Measurements from ENCODE around the gene ZNF750.

The ZNF750 gene

GRCh38 chr17:82881324-82881823 is 41.6 kb upstream of the ZNF750 start:
- TF ChIP-seq CREB1 (IDR thresholded peaks at IDR 0.05; ENCODE audit: low read depth) (no peak), RAD21 (IDR thresholded peaks at IDR 0.05; ENCODE audit: low read depth) (no peak), TEAD4 (IDR thresholded peaks at IDR 0.05) (no peak), EP300 (IDR thresholded peaks at IDR 0.05; ENCODE audit: borderline replicate concordance) (no peak), REST (IDR thresholded peaks at IDR 0.05; ENCODE audit: low read depth) (no peak), FOXM1 (IDR thresholded peaks at IDR 0.05; ENCODE audit: borderline replicate concordance, low read depth) (no peak), MAX (IDR thresholded peaks at IDR 0.05) (no peak), NFIC (IDR thresholded peaks at IDR 0.05) (no peak), EGR1 (IDR thresholded peaks at IDR 0.05) (no peak), TCF12 (IDR thresholded peaks at IDR 0.05; ENCODE audit: low read depth) (no peak), CEBPB (IDR thresholded peaks at IDR 0.05) (no peak), TAF1 (IDR thresholded peaks at IDR 0.05; ENCODE audit: low read depth) (no peak), ZBTB7A (IDR thresholded peaks at IDR 0.05; ENCODE audit: low read depth) (no peak), YY1 (IDR thresholded peaks at IDR 0.05; ENCODE audit: low read depth) (no peak), USF1 (IDR thresholded peaks at IDR 0.05) (no peak)

- no peak for TF ChIP-seq REST (IDR thresholded peaks at IDR 0.05; ENCODE audit: low read depth)
- no peak for TF ChIP-seq TEAD4 (IDR thresholded peaks at IDR 0.05)
- TF ChIP-seq NFIC (IDR thresholded peaks at IDR 0.05): no peak
- TF ChIP-seq MAX (IDR thresholded peaks at IDR 0.05): no peak
- TF ChIP-seq CEBPB (IDR thresholded peaks at IDR 0.05): no peak
- TF ChIP-seq CREB1 (IDR thresholded peaks at IDR 0.05; ENCODE audit: low read depth): no peak
- no peak for TF ChIP-seq EP300 (IDR thresholded peaks at IDR 0.05; ENCODE audit: borderline replicate concordance)
- TF ChIP-seq TAF1 (IDR thresholded peaks at IDR 0.05; ENCODE audit: low read depth): no peak
- TF ChIP-seq EGR1 (IDR thresholded peaks at IDR 0.05): no peak
These were observed 41.0 kb upstream of the ZNF750 start for GRCh38 chr17:82880620-82881323.

- TF ChIP-seq EP300 (IDR thresholded peaks at IDR 0.05; ENCODE audit: borderline replicate concordance) (no peak), RAD21 (IDR thresholded peaks at IDR 0.05; ENCODE audit: low read depth) (no peak), TEAD4 (IDR thresholded peaks at IDR 0.05) (no peak), FOXM1 (IDR thresholded peaks at IDR 0.05; ENCODE audit: borderline replicate concordance, low read depth) (no peak), TCF12 (IDR thresholded peaks at IDR 0.05; ENCODE audit: low read depth) (no peak), YY1 (IDR thresholded peaks at IDR 0.05; ENCODE audit: low read depth) (no peak), CEBPB (IDR thresholded peaks at IDR 0.05) (no peak), REST (IDR thresholded peaks at IDR 0.05; ENCODE audit: low read depth) (no peak), MAX (IDR thresholded peaks at IDR 0.05) (no peak)
These were observed 39.4 kb upstream of the ZNF750 start for GRCh38 chr17:82879241-82879640.

- no peak for TF ChIP-seq TCF12 (IDR thresholded peaks at IDR 0.05; ENCODE audit: low read depth)
- TF ChIP-seq TAF1 (IDR thresholded peaks at IDR 0.05; ENCODE audit: low read depth): no peak
- no peak for TF ChIP-seq YY1 (IDR thresholded peaks at IDR 0.05; ENCODE audit: low read depth)
- TF ChIP-seq EP300 (IDR thresholded peaks at IDR 0.05; ENCODE audit: borderline replicate concordance): no peak
- TF ChIP-seq USF1 (IDR thresholded peaks at IDR 0.05): no peak
- TF ChIP-seq EGR1 (IDR thresholded peaks at IDR 0.05): no peak
- no peak for TF ChIP-seq NFIC (IDR thresholded peaks at IDR 0.05)
- TF ChIP-seq REST (IDR thresholded peaks at IDR 0.05; ENCODE audit: low read depth): no peak
- no peak for TF ChIP-seq CEBPB (IDR thresholded peaks at IDR 0.05)
- TF ChIP-seq ZBTB7A (IDR thresholded peaks at IDR 0.05; ENCODE audit: low read depth): no peak
- no peak for TF ChIP-seq TEAD4 (IDR thresholded peaks at IDR 0.05)
- no peak for TF ChIP-seq FOXM1 (IDR thresholded peaks at IDR 0.05; ENCODE audit: borderline replicate concordance, low read depth)
- no peak for TF ChIP-seq RAD21 (IDR thresholded peaks at IDR 0.05; ENCODE audit: low read depth)
- no peak for TF ChIP-seq CREB1 (IDR thresholded peaks at IDR 0.05; ENCODE audit: low read depth)
- TF ChIP-seq MAX (IDR thresholded peaks at IDR 0.05): no peak
These were observed 38.7 kb upstream of the ZNF750 start for GRCh38 chr17:82878527-82878926.
